Fibroblast of the aortic adventitia (primary cell): Measurements from ENCODE around the gene PORCN. TPM values are rescaled to one million over a fixed set of nuclear protein-coding genes. Genes with fewer than 3 reads are reported as not detected.
A peak's percentile ranks its signal among the peaks of the same experiment; 100 is the strongest.

Source experiments
- DNase-seq: peaks from one replicate; pipeline ENCODE4 v3.0.0-alpha.2; 2010; ENCODE audit warnings: low read depth
- H3K4me3 ChIP-seq: 2 replicates; pipeline ENCODE4 v1.5.1; 2011; ENCODE audit warnings: low read depth, mild to moderate bottlenecking, control low read depth, low read length, moderate library complexity
- total RNA-seq: library from RNA; depleted of rRNA; stranded (reverse); fragments of >200 nt; gene quantifications from 2 replicates; pipeline ENCODE4 v1.2.3, GENCODE V29; 2012; ENCODE audit warnings: low replicate concordance
- TF ChIP-seq, protein P1 (sequence below): IDR thresholded peaks from 2 replicates; pipeline ENCODE4 v1.5.1; 2011; ENCODE audit warnings: mild to moderate bottlenecking, low read length, control low read depth, inconsistent platforms; ENCODE audit not compliant: insufficient read depth

Gene PORCN
- total RNA-seq, 1 donor = 9.1 TPM

DNA sequence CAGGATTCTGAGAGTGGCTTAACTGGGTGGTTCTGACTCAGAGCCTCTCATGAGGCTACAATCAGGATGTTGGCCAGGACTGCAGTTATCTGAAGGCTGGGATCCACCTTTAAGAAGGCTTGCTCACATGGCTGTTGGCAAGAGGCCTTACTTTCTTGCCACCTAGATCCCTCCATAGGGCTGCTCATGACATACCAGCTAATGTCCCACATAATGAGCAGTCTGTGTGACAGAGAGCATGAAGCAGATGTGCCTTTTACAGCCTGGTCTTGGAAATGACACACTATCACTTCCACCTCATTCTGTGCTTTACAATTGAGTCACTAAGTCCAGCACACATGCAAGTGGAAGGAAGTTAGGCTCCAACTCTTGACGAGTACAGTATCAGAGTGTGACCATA lies 61.2 kb downstream of the PORCN start:
- H3K4me3 ChIP-seq = no peak overlapping the region
- peak; percentile 61 for DNase-seq
- TF ChIP-seq, protein P1, sequence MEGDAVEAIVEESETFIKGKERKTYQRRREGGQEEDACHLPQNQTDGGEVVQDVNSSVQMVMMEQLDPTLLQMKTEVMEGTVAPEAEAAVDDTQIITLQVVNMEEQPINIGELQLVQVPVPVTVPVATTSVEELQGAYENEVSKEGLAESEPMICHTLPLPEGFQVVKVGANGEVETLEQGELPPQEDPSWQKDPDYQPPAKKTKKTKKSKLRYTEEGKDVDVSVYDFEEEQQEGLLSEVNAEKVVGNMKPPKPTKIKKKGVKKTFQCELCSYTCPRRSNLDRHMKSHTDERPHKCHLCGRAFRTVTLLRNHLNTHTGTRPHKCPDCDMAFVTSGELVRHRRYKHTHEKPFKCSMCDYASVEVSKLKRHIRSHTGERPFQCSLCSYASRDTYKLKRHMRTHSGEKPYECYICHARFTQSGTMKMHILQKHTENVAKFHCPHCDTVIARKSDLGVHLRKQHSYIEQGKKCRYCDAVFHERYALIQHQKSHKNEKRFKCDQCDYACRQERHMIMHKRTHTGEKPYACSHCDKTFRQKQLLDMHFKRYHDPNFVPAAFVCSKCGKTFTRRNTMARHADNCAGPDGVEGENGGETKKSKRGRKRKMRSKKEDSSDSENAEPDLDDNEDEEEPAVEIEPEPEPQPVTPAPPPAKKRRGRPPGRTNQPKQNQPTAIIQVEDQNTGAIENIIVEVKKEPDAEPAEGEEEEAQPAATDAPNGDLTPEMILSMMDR = no peak

Other genes starting within 250 kb of the PORCN start
- not detected in 2 replicates for gene SSX3, start 152.3 kb upstream of the PORCN start, total RNA-seq
- not detected in 2 replicates for gene SSX4, start 125.5 kb upstream of the PORCN start, total RNA-seq
- gene SSX4B, start 97.0 kb upstream of the PORCN start, total RNA-seq = not detected in 2 replicates
- 10.2 and 97.0 TPM in 2 replicates for gene SLC38A5, start 38.7 kb upstream of the PORCN start, total RNA-seq
- 22.7 and 55.0 TPM in 2 replicates for gene FTSJ1, start 32.8 kb upstream of the PORCN start, total RNA-seq
- 30.7 and 49.2 TPM in 2 replicates for gene EBP, start 12.8 kb downstream of the PORCN start, total RNA-seq
- 8.0 and 10.1 TPM in 2 replicates for gene TBC1D25, start 30.7 kb downstream of the PORCN start, total RNA-seq
- gene RBM3, start 65.5 kb downstream of the PORCN start, total RNA-seq = 125 and 463 TPM in 2 replicates
- gene WDR13, start 88.5 kb downstream of the PORCN start, total RNA-seq = 41.2 and 72.7 TPM in 2 replicates
- 0.09 TPM in 1 of 2 replicates, not detected in the other for gene WAS, start 174.8 kb downstream of the PORCN start, total RNA-seq
- gene SUV39H1, start 187.7 kb downstream of the PORCN start, total RNA-seq = 5.1 and 8.5 TPM in 2 replicates